Common myeloid progenitor, CD34-positive (primary cell): ENCODE measurements around the gene TNFRSF21.

Experiments
- CTCF ChIA-PET: fragments of 350-600 bp; sonication (Branson Sonifier 250); formaldehyde crosslinking; loops from one replicate; lab custom pipeline; 2021; ENCODE audit warnings: antibody characterized with exemption; lab: Charles Lee
- POLR2A ChIA-PET: fragments of 350-600 bp; sonication (Branson Sonifier 250); formaldehyde crosslinking; loops from one replicate; lab custom pipeline; 2021; ENCODE audit warnings: antibody characterized with exemption; lab: Charles Lee
- DNase-seq, 3 donors: peaks; one replicate each; pipeline versions ENCODE4 v3.0.0 to v3.0.0-alpha.2; 2013
- H3K27ac ChIP-seq, 2 experiments: 1 replicate in 1 of 2; 2 replicates in 1 of 2; pipeline ENCODE4 v1.7.0; 2013; ENCODE audit warnings: inconsistent platforms in 2 of 2, low read length in 2 of 2, mild to moderate bottlenecking in 2 of 2, low read depth in 1 of 2, moderate library complexity in 1 of 2; ENCODE audit not compliant: severe bottlenecking in 2 of 2, insufficient read depth in 1 of 2, poor library complexity in 1 of 2
- H3K27me3 ChIP-seq, 5 experiments: replicated peaks in 2 of 5; 1 replicate in 3 of 5; 2 replicates in 2 of 5; pipeline versions ENCODE4 v1.6.1 to v1.7.0; 2013; ENCODE audit warnings: low read length in 4 of 5, mild to moderate bottlenecking in 2 of 5, moderate library complexity in 2 of 5, inconsistent platforms in 1 of 5; ENCODE audit not compliant: insufficient read depth in 5 of 5, control insufficient read depth in 4 of 5
- H3K36me3 ChIP-seq, 4 experiments: 1 replicate in 2 of 4; 2 replicates in 2 of 4; pipeline versions ENCODE4 v1.6.1 to v1.7.0; 2013; ENCODE audit warnings: low read length in 3 of 4, control low read depth in 1 of 4, mild to moderate bottlenecking in 1 of 4; ENCODE audit not compliant: control insufficient read depth in 4 of 4, insufficient read depth in 4 of 4
- H3K4me1 ChIP-seq, 4 experiments: 1 replicate in 3 of 4; 2 replicates in 1 of 4; pipeline versions ENCODE4 v1.6.1 to v1.7.1; 2013; ENCODE audit warnings: low read length in 3 of 4, mild to moderate bottlenecking in 3 of 4, control low read depth in 1 of 4, inconsistent platforms in 1 of 4, moderate library complexity in 1 of 4; ENCODE audit not compliant: control insufficient read depth in 4 of 4, insufficient read depth in 4 of 4; ENCODE audit errors: control extremely low read depth in 1 of 4
- H3K4me3 ChIP-seq, 7 experiments: 1 replicate in 4 of 7; 2 replicates in 3 of 7; pipeline versions ENCODE4 v1.5.1 to v1.7.0; 2013; ENCODE audit warnings: mild to moderate bottlenecking in 7 of 7, low read length in 6 of 7, moderate library complexity in 6 of 7, inconsistent platforms in 2 of 7, low read depth in 2 of 7, control low read depth in 1 of 7; ENCODE audit not compliant: insufficient read depth in 4 of 7, control insufficient read depth in 1 of 7; ENCODE audit errors: extremely low read depth in 1 of 7
- H3K9me3 ChIP-seq, 5 experiments: 1 replicate in 4 of 5; 2 replicates in 1 of 5; pipeline versions ENCODE4 v1.6.1 to v1.7.1; 2013; ENCODE audit warnings: low read length in 4 of 5, mild to moderate bottlenecking in 2 of 5, inconsistent platforms in 1 of 5, low read depth in 1 of 5, moderate library complexity in 1 of 5; ENCODE audit not compliant: control insufficient read depth in 4 of 5, insufficient read depth in 2 of 5; ENCODE audit errors: control extremely low read depth in 1 of 5
- WGBS: methylation state at CpG from one replicate; pipeline ENCODE4 v1.1.5; 2013; ENCODE audit not compliant: insufficient coverage; 5-methylcytosine and 5-hydroxymethylcytosine counted together

The TNFRSF21 gene

DNA sequence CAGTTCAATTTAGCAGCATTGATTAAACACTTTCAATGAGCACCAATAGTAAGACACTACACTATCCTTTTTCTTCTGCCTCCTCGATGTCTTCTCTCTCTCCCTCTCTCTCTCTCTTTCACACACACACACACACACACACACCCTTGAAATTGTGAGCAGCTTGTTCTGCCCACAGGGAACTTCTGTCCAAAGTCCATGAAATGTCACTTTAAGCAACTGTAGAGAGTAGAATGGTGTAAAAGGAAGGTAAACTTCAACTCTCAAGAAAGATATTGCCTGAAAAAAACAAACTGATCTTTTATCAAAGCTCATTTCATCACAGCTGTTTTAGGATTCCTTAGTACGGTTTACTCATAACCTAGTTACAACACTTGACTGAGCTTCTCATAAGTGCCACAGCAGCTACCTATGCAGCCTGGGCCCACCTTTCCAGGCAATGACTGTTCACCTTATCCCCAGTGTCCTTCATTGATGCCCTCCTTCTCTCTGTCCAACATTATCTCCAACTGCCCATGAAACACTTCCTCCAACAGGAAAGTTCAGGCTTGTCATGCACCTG lies 107.0 kb downstream of the TNFRSF21 start:
- 67% methylated on average over 1 of the region's 2 CpGs for WGBS
- no peak overlapping the region for H3K27ac ChIP-seq
- POLR2A ChIA-PET: interaction anchor here (0.5 kb wide), 1 partner anchor 48 kb away, joined by 3 read pairs; no protein-coding TSS in a partner anchor

DNA sequence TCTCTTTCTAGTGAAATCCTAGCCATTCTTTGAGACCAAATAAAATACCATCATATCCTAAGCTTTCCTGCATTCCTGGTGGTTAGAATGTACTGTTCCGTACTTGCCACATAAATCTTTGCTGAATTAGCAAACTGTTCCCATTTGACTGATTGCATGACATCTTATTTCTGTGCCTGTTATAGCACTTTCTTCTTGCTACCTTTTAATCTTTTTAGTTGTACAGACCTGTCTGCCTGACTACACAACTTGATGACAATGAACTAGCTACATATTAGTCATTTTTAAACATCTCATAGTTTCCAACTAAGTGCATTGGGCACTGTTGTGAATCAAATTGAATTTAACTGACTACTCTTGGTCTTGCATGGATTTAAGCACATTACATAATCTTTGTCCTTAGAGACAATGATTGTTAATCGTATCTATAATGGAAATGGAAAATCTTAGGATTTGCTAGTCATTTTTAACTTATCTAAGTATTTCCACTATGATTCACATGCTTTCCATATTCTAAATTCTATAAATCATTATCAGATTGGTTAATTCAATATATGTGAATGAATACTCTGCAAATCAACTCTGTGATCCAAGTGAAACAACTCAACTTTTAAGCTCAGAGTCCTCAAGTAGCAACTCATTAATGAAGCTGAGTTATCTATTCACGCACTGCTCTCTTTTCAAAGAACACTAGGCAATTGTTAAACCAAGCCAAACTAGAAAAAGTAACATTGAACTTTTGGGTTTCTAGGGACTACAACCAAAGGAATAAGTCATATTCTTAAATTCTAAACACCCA lies 109.0 kb downstream of the TNFRSF21 start:
- Histone ChIP-seq H3K4me3 (no peak overlapping the region), H3K9me3 (no peaks in the 10 kb centered on the region), H3K27ac (no peak overlapping the region), H3K4me1 (peaks cover 0 to 15% (median 8%) of the 10 kb centered on the region in 4 experiments), H3K27me3 (no peaks in the 10 kb centered on the region), H3K36me3 (no peaks in the 10 kb centered on the region)
- WGBS: 100% methylated on average over 2 of the region's 3 CpGs
- CTCF ChIA-PET: no interaction called here
- POLR2A ChIA-PET: no interaction called here
- no peak for DNase-seq

More for the DNA sequence above, 107.0 kb downstream of the TNFRSF21 start:
- CTCF ChIA-PET: interaction anchor here (1.0 to 1.6 kb wide), 3 partner anchors 20 to 46 kb away, joined by 3 to 4 read pairs (median 3); no protein-coding TSS in a partner anchor
- no peak for DNase-seq
- Histone ChIP-seq H3K27me3 (no peaks in the 10 kb centered on the region), H3K4me1 (peaks cover 0 to 15% (median 8%) of the 10 kb centered on the region in 4 experiments), H3K9me3 (no peaks in the 10 kb centered on the region), H3K36me3 (no peaks in the 10 kb centered on the region), H3K4me3 (no peak overlapping the region)

DNA sequence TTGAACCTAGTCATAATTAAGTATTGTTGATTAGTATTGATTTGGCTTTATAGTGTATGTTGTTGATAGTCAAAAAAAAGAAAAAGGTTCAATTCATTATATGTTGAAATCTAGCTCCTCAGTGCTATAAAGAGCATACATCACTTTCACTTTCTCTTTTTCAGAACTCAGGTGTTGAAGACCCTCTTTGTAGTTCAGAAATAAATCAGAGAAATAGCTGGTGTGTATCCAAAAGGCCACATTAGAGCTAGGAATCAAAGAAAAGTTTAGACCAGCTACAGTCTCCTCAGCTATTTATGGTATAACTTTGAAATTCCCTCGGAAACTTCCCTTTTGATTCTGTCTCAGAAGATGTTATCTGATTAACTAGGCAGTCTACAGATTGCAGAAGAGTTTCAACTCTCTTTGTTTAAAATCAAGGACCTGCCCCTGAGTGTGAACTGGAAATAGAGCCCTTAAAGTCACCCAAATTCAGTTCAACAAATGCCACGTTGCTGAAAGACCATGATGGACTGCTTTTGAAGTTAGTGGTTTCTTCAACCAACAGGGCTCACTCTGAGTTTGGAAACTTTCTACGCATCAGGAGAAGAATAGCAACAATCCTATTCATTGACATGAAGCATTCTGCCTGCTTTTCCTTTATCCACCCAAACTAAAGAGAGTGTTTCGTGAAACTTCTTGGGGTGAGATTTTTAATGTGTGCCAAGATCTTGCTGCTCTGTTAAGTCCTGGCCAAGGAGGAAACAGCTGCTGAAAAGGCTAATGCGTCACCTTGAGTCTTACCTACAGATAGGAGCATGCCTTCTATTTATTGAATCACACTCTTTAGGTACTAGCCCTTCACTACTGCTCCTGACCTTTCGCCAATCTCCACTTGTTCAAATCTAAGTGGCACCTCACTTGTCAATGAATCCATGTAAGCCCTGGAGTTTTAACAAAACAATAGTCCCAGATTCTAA lies 111.7 kb downstream of the TNFRSF21 start:
- Histone ChIP-seq H3K27me3 (no peaks in the 10 kb centered on the region), H3K27ac (no peak overlapping the region), H3K4me1 (peaks cover 0 to 6% (median under 1%) of the 10 kb centered on the region in 4 experiments), H3K4me3 (peak overlapping the region in 4 of 7 experiments; percentile 15 to 65 (median 34)), H3K9me3 (no peaks in the 10 kb centered on the region), H3K36me3 (no peaks in the 10 kb centered on the region)
- 43% methylated on average over 3 of the region's 6 CpGs for WGBS
- CTCF ChIA-PET: interaction anchor here (0.8 to 1.3 kb wide), 3 partner anchors 8 to 102 kb away, joined by 3 read pairs; no protein-coding TSS in a partner anchor
- DNase-seq: peak in 2 of 3 donors; percentile 14 to 34
- POLR2A ChIA-PET: interaction anchor here (0.5 kb wide), 1 partner anchor 79 kb away, joined by 3 read pairs; no protein-coding TSS in a partner anchor

DNA sequence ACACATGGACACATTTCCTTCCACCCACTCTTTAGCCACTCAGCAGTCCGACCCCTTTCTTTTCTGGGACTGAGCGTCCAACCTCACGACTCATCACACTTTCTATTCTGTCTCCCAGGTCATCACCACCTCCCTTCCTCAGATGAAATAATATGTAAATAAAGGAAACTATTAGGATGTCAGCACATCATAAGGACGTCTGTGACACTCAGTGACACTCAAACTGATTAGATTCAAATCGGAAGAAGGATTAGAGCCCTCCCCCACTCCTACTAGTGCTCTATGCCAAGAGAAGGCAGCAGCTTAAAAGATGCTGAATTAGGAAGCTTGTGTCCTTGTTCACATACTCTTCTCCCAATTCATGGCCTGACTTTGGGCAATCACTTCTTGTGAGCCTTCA lies 113.6 kb downstream of the TNFRSF21 start:
- POLR2A ChIA-PET: no interaction called here
- WGBS: 97% methylated on average over 3 of the region's 5 CpGs

DNA sequence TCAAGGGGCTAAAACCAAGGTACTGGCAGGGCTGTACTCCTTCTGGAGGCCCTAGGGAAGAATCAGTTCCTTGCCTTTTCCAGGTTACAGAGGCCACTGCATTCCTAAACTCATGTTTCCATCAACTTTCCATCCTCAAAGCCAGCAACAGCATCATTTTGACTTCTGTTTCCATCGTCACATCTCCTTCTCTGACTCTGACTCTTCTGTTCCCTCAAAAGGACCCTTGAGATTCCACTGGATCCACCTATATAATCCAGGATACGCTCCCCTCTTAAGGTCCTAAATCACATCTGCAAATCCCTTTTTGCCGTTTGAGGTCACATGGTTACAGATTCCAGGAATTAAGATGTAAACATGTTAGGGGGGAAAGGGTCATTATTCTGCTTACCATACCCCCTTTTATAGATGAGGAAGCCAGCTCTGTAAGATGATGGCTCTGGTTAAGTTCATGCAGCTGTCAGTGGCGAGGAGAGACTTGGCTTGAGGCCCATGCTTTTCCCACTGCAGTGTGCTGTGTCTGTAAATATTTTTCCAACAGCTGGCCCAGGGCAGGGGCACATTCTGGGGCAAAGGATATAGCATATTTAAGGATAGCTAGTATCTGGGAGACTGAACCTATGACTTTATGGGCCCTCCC lies 114.6 kb downstream of the TNFRSF21 start:
- Histone ChIP-seq H3K9me3 (no peaks in the 10 kb centered on the region), H3K4me3 (no peak overlapping the region), H3K4me1 (peaks cover 0 to 4% (median 0%) of the 10 kb centered on the region in 4 experiments), H3K36me3 (no peaks in the 10 kb centered on the region), H3K27ac (no peak overlapping the region), H3K27me3 (no peaks in the 10 kb centered on the region)
- 100% methylated on average over 3 of the region's 4 CpGs for WGBS
- CTCF ChIA-PET: interaction anchor here (1.5 kb wide), 1 partner anchor 490 kb away, joined by 4 read pairs; no protein-coding TSS in a partner anchor
- POLR2A ChIA-PET: no interaction called here
- no peak for DNase-seq

More for the DNA sequence above, 113.6 kb downstream of the TNFRSF21 start:
- Histone ChIP-seq H3K27ac (no peak overlapping the region), H3K4me1 (peaks cover 0 to 4% (median 0%) of the 10 kb centered on the region in 4 experiments), H3K4me3 (no peak overlapping the region), H3K9me3 (no peaks in the 10 kb centered on the region), H3K27me3 (no peaks in the 10 kb centered on the region), H3K36me3 (no peaks in the 10 kb centered on the region)
- DNase-seq: no peak
- CTCF ChIA-PET: no interaction called here

DNA sequence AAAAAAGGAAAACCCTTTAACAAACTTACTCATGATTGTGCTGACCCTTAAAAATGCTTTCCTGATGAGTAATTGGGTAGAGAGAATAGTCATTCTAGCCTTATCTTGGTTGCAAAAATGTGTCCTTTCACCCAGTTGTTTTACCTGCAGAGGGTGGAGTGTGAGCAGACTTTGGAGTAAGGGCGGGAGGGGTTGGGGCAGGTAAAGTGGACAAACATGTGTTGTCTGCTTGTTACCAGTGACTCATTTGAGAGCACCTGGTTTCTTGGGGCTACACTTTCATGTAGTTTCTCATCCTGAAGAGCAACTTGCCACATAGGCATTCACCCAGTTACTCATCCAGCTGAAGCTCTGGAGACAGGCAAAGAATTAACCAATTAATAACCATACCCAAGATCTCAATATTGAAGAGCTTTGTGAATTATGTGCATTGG lies 121.1 kb downstream of the TNFRSF21 start:
- DNase-seq: no peak

More for the DNA sequence above, 121.1 kb downstream of the TNFRSF21 start:
- no peak overlapping the region for H3K4me3 ChIP-seq
- no peak overlapping the region for H3K27ac ChIP-seq
- no CpG with 5 or more reads among the region's 1 CpG for WGBS
- CTCF ChIA-PET: no interaction called here
- H3K36me3 ChIP-seq: no peaks in the 10 kb centered on the region
- H3K4me1 ChIP-seq: no peaks in the 10 kb centered on the region
- H3K9me3 ChIP-seq: no peaks in the 10 kb centered on the region
- no peaks in the 10 kb centered on the region for H3K27me3 ChIP-seq
- POLR2A ChIA-PET: no interaction called here
